ENCODE data around the gene PCBP3. TPM values are rescaled to one million over a fixed set of nuclear protein-coding genes. Genes with fewer than 3 reads are reported as not detected.

Gene PCBP3
- total RNA-seq, 1 donor = 1.1 TPM

GRCh38 chr21:45914321-45914845, 270.9 kb downstream of the PCBP3 start:
- TF ChIP-seq, protein P1, sequence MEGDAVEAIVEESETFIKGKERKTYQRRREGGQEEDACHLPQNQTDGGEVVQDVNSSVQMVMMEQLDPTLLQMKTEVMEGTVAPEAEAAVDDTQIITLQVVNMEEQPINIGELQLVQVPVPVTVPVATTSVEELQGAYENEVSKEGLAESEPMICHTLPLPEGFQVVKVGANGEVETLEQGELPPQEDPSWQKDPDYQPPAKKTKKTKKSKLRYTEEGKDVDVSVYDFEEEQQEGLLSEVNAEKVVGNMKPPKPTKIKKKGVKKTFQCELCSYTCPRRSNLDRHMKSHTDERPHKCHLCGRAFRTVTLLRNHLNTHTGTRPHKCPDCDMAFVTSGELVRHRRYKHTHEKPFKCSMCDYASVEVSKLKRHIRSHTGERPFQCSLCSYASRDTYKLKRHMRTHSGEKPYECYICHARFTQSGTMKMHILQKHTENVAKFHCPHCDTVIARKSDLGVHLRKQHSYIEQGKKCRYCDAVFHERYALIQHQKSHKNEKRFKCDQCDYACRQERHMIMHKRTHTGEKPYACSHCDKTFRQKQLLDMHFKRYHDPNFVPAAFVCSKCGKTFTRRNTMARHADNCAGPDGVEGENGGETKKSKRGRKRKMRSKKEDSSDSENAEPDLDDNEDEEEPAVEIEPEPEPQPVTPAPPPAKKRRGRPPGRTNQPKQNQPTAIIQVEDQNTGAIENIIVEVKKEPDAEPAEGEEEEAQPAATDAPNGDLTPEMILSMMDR (IDR thresholded peaks at IDR 0.05; ENCODE audit: extremely low read depth, low read depth, low read length) = no peak
- Histone ChIP-seq H4K20me1 (ENCODE audit: insufficient read depth, low read length) (no peaks in the 10 kb centered on the region), H2AFZ (ENCODE audit: low read length) (no peak overlapping the region), H3K9me3 (ENCODE audit: low read depth, low read length) (no peaks in the 10 kb centered on the region), H3K4me2 (ENCODE audit: insufficient read depth, low read length) (no peak overlapping the region), H3K27me3 (ENCODE audit: insufficient read depth, low read length) (peaks cover 4% of the 10 kb centered on the region), H3K27ac (ENCODE audit: low read depth, low read length) (no peak overlapping the region), H3K4me1 (ENCODE audit: insufficient read depth, low read length) (no peaks in the 10 kb centered on the region), H3K79me2 (ENCODE audit: insufficient read depth, low read length) (no peaks in the 10 kb centered on the region), H3K36me3 (ENCODE audit: insufficient read depth, low read length) (no peaks in the 10 kb centered on the region), H3K4me3 (ENCODE audit: insufficient read depth, low read length) (no peak overlapping the region)
- no peak for DNase-seq (ENCODE audit: insufficient read length, low spot score, missing footprints)

DNA sequence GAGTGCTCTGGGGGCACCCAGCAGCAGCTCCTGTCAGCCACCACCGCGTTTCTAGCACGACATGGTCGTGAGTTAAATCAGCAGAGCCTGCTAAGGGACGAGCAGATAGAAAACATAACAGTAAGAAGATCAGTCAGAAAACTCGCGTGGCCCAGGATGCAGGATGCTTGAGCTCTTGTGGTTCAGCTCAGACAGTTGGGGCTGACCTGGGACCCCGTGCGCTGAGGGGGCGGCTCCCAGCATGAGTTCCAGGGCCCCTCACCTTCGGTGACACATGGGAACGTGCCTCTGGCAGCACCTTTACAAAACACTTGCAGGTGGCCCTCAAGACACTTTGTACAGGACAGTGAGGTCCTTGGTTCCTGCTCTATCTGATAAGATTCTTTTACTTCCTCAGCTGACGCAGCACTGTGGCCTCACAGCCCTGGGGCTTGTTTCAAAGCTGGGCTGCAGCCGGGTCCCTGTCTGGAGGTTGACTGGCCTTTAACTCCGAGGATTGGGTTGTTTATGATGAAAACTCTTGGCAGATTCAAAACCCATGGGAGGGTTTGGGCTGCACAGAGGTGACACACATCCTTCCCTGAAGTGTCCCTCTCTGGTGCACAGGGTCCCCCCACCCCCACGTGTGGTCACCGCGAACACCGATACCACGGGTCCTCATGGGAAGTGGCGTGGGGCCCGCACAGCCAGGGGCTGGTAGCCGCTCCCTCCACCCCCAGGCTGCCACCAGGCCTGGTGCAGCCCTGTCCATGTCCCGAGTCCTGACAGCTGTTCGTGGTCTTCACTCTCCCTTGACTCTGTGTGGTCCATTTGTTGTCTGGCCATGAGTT, 272.7 kb downstream of the PCBP3 start:
- Histone ChIP-seq H3K36me3 (ENCODE audit: insufficient read depth, low read length) (no peaks in the 10 kb centered on the region), H3K27ac (ENCODE audit: low read depth, low read length) (no peak overlapping the region)
- TF ChIP-seq, protein P1 (IDR thresholded peaks at IDR 0.05; ENCODE audit: extremely low read depth, low read depth, low read length) = no peak

GRCh38 chr21:45917241-45917640, 273.7 kb downstream of the PCBP3 start:
- H4K20me1 ChIP-seq (ENCODE audit: insufficient read depth, low read length) = no peaks in the 10 kb centered on the region
- H3K9me3 ChIP-seq (ENCODE audit: low read depth, low read length) = no peaks in the 10 kb centered on the region
- H3K36me3 ChIP-seq (ENCODE audit: insufficient read depth, low read length) = no peaks in the 10 kb centered on the region
- H3K27ac ChIP-seq (ENCODE audit: low read depth, low read length) = no peak overlapping the region
- no peak overlapping the region for H3K4me2 ChIP-seq (ENCODE audit: insufficient read depth, low read length)
- no peak overlapping the region for H3K4me3 ChIP-seq (ENCODE audit: insufficient read depth, low read length)
- peaks cover 4% of the 10 kb centered on the region for H3K27me3 ChIP-seq (ENCODE audit: insufficient read depth, low read length)
- H3K4me1 ChIP-seq (ENCODE audit: insufficient read depth, low read length) = no peaks in the 10 kb centered on the region
- no peak overlapping the region for H2AFZ ChIP-seq (ENCODE audit: low read length)
- DNase-seq (ENCODE audit: insufficient read length, low spot score, missing footprints) = no peak
- no peaks in the 10 kb centered on the region for H3K79me2 ChIP-seq (ENCODE audit: insufficient read depth, low read length)
- TF ChIP-seq, protein P1 (IDR thresholded peaks at IDR 0.05; ENCODE audit: extremely low read depth, low read depth, low read length) = no peak

More for the DNA sequence above, 272.7 kb downstream of the PCBP3 start:
- Histone ChIP-seq H3K4me2 (ENCODE audit: insufficient read depth, low read length) (no peak overlapping the region), H3K9me3 (ENCODE audit: low read depth, low read length) (no peaks in the 10 kb centered on the region), H3K79me2 (ENCODE audit: insufficient read depth, low read length) (no peaks in the 10 kb centered on the region), H3K27me3 (ENCODE audit: insufficient read depth, low read length) (peaks cover 4% of the 10 kb centered on the region), H3K4me3 (ENCODE audit: insufficient read depth, low read length) (no peak overlapping the region), H2AFZ (ENCODE audit: low read length) (no peak overlapping the region), H3K4me1 (ENCODE audit: insufficient read depth, low read length) (no peaks in the 10 kb centered on the region), H4K20me1 (ENCODE audit: insufficient read depth, low read length) (no peaks in the 10 kb centered on the region)
- no peak for DNase-seq (ENCODE audit: insufficient read length, low spot score, missing footprints)

- DNase-seq (ENCODE audit: insufficient read length, low spot score, missing footprints) = no peak
- no peaks in the 10 kb centered on the region for H4K20me1 ChIP-seq (ENCODE audit: insufficient read depth, low read length)
- no peaks in the 10 kb centered on the region for H3K9me3 ChIP-seq (ENCODE audit: low read depth, low read length)
- TF ChIP-seq, protein P1 (IDR thresholded peaks at IDR 0.05; ENCODE audit: extremely low read depth, low read depth, low read length) = no peak
- peaks cover 3% of the 10 kb centered on the region for H3K27me3 ChIP-seq (ENCODE audit: insufficient read depth, low read length)
- no peaks in the 10 kb centered on the region for H3K36me3 ChIP-seq (ENCODE audit: insufficient read depth, low read length)
- no peak overlapping the region for H3K4me3 ChIP-seq (ENCODE audit: insufficient read depth, low read length)
- no peak overlapping the region for H2AFZ ChIP-seq (ENCODE audit: low read length)
- H3K27ac ChIP-seq (ENCODE audit: low read depth, low read length) = no peak overlapping the region
- no peaks in the 10 kb centered on the region for H3K4me1 ChIP-seq (ENCODE audit: insufficient read depth, low read length)
- H3K79me2 ChIP-seq (ENCODE audit: insufficient read depth, low read length) = no peaks in the 10 kb centered on the region
- no peak overlapping the region for H3K4me2 ChIP-seq (ENCODE audit: insufficient read depth, low read length)
These were observed 274.5 kb downstream of the PCBP3 start for GRCh38 chr21:45918011-45918410.
